ENCODE measurements around the gene MUC21.
"Not testable (repeated sequence)": the region's sequence is repeated elsewhere in the genome, so short reads cannot be mapped to it uniquely, and the experiment has no call there.

MUC21 gene

DNA sequence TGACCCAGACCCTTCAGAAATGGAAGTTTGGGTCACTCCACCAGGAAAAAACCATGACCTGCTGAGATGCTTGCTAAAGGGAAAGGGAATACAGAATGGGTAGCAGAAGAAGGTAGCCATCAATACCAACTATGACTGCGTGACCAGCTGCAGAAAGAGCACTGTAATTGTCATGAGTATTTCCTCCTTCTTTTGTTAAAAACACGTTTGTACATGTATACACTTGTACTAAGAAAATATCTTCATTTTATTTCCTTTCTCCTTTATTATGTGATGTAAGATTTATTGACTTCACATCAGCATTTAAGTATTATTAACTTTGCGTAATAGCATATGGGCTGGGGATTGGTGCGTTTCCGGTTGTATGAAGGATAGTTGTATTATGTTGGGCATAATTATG is 12.6 kb upstream of the MUC21 start:
- ATAC-seq (no peak), DNase-seq (no peak)

DNA sequence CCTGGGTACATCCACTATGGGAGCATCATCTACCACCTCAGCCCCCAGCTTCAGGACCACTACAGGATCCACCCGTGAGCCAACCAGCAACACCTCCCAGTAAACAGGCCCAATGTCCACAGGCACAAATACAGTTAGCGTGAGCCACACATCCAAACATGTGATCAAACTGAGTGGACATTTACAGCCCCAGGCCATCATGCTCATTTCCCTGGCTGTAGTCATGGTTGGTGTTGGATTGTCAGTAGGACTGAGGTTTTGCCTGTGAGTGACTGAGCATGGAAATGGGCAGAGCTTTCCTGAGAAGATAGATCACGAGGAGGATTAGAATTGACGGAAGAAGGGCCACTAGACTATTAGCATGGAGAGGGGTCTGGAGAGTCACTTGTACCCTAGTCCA is 10.7 kb upstream of the MUC21 start:
- ATAC-seq (no peak), DNase-seq (no peak)

DNA sequence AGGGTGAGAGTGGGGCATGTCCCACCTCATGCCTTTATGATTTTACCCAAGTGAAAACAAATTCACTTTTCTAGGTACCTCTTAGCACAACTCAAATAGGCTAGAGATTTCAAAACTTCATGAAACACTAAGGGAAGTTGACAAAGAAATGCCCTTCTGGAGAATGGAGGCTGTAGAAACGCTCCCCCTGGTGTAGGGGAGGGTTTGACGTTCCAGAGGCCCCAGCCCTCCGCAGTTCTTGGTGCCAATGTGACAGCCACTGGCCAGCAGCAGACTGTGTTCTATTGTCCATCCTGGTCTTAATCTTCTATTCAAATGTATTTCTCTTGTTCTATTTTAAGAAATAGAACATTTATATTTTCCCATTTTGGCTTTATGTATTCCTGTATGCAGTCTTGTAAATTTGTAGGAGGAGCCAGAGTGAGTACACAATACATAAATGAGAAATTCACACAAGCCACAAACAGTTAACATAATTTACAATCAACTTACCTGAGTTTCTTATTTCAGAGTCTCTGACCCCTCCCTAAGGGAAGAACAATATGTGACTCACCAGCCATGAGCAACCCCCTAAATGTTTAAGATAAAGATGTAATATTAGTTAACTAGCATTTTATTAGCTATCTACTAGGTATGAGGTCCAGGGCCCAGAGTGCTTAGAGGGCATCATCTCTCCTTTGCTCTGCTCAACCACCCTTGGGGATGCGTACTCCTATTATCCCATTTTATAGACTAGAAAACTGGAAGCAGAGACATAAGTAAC is 8.8 kb upstream of the MUC21 start:
- ATAC-seq: no peak

DNA sequence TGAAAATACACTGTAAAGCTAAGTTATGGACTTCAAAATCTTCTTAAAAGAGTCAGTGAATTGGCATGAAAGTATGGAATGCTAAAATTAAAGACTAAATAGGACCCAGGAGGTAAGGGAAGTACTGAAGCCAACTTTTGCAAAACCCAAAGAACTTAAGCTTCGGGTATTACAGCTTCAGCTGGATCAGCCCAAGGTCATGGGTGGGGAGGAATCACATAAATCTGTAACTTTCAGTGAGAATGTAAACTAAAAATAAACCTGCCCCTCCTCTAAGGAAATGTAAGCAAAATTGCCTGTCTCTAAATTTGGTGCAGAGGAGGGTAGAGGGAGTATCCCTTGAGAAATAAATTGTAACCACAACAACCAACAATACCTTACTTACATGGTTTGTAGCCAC is 4.4 kb upstream of the MUC21 start:
- no peak for ATAC-seq
- no peak for DNase-seq

More for the DNA sequence above, 8.8 kb upstream of the MUC21 start:
- no peak for DNase-seq

DNA sequence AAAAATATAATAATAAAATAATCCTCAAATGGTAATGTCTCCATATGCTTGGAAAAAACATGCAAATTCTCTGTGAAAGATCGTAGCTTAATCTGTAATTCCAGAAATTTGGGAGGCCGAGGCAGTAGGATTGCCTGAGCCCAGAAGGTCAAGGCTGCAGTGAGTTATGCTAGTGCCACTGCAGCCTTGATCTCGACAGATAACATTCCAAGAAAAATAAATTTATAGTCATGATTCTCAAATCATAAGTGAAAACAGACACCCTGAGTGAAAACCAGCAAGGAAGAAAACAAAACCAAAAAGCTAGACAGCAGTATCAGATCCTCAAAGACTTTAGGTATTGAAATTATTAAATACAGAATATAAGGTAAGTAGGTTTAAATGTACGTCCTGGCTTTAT is 3.8 kb upstream of the MUC21 start:
- ATAC-seq (no peak), DNase-seq (no peak)

DNA sequence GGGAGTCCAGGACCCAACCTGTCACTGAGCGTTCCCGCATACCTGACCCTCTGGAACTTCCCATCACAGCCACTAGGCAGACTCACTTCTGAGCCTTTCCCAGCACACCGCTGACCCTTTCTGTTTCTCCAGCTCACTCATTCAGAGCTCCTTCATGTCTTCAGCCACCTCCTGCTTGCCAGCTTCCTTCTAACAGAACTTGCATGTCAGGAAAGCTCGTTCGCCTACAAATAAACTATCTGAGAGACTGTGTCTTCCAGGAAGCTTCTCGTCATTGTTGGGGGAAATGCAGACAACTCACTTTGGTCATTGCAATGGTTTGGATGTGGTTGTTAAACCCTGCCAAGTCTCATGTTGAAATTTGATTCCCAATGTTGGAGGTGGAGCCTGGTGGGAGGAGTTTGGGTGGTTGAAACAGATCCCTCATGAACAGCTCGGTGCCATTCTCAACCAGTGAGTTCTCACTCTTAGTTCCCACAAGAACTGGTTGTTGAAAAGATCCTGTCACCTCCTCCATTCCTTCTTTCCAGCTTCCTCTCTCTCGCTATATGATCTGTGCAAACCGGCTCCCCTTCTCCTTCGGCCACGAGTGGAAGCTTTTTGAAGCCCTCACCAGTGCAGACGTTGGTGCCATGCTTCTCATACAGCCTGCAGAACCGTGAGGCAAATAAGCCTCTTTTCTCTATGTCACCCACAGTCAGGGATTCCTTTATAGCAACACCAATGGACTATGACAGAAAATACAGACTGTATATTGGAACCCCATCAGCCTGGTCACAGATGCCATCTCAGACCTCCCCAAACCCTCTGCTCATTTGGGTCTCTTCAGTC is 1.4 kb upstream of the MUC21 start:
- no peak for ATAC-seq
- DNase-seq: no peak

DNA sequence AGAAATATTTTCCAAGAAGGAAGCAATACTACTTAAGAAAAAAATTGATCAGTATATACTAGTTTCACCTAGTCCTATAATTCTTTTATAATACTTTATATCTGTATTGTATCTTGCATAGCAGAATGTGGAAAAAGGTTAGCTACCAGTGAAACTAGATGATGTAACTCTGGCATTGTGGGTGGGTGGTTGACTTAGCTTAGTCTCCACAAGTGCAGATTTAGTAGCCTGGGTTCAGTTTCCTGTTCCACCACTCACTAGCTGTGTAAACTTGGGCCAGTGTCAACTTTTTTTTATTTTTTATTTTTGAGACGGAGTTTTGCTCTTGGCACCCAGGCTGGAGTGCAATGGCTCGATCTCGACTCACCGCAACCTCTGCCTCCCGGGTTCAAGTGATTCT is 2.0 kb downstream of the MUC21 start:
- peak; percentile 83 for ATAC-seq
- no peak for DNase-seq

DNA sequence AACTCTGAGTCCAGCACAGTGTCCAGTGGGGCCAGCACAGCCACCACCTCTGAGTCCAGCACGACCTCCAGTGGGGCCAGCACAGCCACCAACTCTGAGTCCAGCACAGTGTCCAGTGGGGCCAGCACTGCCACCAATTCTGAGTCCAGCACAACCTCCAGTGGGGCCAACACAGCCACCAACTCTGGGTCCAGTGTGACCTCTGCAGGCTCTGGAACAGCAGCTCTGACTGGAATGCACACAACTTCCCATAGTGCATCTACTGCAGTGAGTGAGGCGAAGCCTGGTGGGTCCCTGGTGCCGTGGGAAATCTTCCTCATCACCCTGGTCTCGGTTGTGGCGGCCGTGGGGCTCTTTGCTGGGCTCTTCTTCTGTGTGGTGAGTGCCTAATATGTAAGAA is 3.8 kb downstream of the MUC21 start:
- ATAC-seq (no peak), DNase-seq (no peak)

DNA sequence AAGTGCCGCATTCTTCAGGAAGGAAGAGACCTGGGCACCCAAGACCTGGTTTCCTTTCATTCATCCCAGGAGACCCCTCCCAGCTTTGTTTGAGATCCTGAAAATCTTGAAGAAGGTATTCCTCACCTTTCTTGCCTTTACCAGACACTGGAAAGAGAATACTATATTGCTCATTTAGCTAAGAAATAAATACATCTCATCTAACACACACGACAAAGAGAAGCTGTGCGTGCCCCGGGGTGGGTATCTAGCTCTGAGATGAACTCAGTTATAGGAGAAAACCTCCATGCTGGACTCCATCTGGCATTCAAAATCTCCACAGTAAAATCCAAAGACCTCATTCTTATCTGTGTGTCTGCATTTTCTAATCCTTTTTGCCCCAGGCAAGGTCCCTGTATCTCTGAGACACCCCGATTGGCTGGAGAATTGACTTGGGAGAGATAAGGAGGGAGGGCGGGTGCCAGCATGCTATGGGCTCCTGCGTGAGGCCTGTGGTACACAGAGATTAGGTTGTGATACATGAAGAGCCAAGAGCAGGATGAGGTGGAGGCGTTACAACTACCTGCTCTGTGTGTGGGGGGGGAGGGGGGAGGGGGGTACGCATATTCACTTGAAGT is 4.8 kb downstream of the MUC21 start:
- ATAC-seq (no peak), DNase-seq (no peak)

DNA sequence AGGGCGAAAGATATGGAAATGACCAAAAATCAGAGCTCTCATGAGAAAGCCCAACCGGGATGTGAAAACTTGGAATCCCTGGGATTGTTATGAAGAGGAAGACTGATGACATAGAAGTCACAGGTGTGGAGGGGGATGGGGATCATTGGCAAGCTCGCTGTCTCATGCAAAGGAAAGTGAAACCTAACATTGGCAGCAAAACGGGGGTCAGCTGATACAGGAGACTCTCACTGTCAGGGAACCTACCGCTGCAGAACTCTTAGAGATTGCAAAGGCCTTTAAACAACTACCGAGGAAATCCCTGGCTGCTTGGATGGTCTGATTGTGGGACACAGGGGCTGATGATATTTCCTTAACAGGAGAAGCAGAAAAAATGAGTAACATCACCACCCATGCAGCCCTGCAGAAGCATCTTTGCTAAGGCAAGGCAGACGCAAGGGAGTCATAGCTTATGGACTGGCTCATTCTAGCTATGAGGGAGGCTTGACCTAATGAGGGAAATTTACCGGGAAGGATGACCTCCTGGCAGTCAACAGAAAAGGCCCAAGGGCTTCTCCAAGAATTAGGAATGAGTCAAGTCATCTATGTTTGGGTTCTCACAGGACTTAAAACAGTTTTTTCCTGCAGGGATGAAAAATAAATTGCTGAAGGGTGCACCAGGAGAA is 7.0 kb downstream of the MUC21 start:
- peak; percentile 72 for ATAC-seq
- DNase-seq: peak; percentile 19

DNA sequence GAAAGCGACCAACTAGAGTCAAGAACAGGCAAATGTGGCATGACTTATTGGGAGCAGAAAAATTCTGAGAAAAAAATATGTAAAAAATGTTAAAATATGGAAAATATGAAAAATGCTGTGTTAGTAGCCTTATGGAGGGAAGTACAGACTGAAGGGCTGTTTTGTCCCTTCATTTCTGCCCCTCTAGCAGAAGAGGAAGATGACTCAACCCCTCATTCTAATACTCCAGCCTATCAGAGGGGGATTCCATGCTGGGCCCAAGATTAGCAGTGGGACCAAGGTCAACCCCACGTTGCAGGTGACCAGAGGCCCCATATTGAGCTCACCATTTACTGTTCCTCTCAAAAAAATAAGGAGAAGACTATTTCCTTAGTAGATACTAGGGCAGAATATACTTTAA is 8.4 kb downstream of the MUC21 start:
- DNase-seq (no peak), ATAC-seq (no peak)

DNA sequence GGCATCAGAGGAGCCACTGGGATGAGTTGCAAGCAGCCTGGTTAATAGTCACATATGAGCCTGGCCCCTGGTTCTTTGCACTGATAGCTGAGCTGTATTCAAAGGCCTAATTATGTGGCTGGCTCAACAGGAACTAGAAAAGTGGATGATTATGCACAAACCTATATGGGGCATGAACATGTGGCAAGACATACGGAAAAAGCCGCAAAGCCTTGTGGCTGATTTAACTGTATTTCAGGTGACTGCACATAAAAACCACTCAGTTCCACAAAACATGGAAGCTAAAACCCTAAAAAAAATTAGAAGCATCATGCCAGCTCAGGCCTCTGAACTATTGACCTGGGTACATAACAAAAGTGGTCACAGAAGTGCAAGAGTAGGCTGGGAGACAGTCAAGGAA is 13.8 kb downstream of the MUC21 start:
- DNase-seq: no peak
- ATAC-seq: no peak

DNA sequence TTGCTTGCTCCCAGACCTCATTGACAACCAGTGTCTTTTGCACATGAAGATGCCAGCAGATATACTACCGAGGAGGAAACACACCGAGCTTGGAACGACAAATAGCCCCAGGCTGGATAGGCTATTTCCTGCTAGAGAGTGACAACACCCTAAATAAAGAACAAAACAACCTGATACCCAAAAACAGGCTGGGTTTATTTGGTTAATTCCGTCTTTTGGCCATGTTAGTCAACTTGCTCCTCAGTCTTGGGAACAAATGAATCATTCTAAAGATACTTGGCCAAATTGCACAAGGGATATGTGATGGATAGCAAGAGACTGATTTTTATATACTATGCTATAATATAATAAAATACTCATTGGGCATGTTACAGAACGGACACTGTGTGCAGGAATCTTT is 15.3 kb downstream of the MUC21 start:
- DNase-seq (no peak), ATAC-seq (no peak)

DNA sequence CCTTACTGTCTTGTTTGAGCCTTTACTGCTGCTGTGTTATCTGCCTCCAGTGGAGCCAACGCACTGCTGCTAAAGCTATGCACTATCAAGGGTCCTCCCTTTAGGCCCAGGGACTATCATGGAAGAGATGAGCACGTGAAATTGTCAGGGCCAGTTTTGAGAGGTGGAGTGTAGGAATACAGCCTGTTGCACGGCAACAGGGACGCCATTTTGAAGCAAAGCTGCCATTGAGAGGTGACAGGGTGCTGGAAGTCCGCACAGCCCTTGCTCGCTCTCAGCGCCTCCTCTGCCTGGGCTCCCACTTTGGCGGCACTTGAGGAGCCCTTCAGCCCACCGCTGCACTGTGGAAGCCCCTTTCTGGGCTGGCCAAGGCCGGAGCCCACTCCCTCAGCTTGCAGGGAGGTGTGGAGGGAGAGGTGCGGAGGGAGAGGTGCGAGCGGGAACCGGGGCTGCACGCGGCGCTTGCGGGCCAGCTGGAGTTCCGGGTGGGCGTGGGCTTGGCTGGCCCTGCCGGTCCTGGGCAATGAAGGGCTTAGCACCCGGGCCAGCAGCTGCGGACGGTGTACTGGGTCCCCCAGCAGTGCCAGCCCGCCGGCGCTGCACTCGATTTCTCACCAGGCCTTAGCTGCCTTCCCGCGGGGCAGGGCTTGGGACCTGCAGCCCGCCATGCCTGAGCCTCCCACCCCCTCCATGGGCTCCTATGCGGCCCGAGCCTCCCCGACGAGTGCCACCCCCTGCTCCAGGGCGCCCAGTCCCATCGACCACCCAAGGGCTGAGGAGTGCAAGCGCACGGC is 16.7 kb downstream of the MUC21 start:
- not testable (repeated sequence) for ATAC-seq, DNase-seq

DNA sequence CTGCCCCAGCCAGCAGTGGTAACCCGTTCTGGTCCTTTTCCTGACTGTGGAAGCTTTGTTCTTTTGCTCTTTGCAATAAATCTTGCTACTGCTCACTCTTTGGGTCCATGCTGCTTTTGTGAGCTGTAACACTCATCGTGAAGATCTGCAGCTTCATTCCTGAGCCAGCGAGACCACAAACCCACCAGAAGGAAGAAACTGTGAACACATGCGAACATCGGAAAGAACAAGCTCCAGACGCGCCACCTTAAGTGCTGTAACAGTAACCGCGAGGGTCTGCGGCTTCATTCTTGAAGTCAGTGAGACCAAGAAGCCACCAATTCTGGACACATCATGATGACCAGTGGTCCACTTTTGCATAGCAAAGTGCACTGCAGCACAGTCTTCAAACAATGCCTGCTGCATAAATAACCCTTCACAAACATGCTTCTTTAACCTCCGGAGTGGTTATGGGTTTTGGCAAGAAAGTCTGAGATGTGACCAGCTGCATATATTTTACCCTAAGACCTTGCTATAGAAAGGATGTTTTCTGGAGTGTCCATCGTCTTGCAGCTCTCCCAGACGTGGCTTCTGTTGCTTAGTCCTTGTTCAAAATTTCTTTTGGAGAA is 17.9 kb downstream of the MUC21 start:
- DNase-seq: no peak
- no peak for ATAC-seq

DNA sequence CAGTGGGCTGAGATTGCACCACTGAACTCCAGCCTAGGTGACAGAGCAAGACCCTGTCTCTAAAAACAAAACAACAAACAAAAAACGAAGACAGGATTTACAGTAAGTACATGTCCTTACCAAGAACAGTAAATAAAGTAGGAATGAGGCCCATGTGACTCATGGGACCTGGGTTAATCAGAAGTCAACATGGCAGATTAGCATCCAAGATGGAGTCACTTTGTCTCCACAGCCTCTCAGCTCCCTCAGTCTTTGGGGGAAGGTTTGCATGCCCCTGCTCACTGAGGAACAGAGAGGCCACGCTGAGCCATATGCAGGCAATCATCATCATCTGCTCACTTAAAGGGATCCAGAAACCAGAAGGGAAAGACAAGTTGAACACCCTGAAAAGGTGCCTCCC is 19.0 kb downstream of the MUC21 start:
- no peak for ATAC-seq
- DNase-seq: no peak

DNA sequence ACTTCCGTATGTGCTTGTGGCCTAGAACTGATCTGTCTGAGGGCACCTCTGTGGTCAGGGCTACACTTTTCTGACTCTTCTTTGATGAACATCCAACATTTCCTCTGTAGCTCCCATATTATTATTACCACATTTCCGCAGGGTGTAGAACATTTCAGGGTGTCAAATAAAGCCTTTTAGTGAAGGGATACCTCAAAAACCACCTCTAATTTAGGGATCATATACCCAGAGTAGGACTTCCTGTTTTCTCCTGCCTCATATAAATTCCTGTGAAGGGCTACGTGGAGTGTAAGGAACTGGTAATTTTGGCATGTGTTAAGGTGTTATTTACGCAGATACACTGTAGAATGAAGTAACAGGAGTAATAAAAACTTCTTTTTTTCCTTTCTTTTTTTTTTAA is 21.3 kb downstream of the MUC21 start:
- DNase-seq: no peak
- ATAC-seq: no peak

DNA sequence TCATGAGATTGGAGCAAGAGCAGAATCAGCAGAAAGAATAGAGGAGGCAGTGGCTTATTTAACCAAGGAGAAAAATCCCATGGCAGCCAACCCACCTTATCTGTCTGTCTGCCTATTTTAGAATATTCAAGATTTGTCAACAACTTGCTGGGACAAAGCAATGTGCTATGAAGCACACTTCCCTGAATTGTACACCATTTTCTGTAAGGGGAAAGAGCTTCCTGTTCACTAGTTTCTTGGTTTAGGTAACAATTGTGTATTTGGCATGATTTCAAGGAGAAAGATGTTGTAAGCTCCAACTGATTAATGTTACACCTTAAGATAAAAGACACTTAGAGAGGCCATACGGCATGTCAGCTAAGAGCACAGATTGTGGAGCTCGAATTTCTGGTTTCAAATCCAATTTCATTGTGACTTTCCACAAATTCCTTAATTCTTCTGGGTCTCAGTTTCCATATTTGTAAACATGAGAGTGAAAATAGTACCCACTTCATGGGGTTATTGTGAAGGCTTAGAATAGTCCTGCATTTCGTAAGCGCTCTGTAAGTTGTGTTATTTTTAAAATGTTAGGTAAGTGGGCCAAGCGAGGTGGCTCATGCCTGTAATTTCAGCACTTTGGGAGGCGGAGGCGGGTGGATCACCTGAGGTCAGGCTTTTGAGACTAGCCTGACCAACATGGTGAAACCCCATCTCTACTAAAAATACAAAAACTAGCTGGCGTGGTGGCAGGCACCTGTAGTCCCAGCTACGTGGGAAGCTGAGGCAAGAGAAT is 21.9 kb downstream of the MUC21 start:
- DNase-seq (no peak), ATAC-seq (no peak)

DNA sequence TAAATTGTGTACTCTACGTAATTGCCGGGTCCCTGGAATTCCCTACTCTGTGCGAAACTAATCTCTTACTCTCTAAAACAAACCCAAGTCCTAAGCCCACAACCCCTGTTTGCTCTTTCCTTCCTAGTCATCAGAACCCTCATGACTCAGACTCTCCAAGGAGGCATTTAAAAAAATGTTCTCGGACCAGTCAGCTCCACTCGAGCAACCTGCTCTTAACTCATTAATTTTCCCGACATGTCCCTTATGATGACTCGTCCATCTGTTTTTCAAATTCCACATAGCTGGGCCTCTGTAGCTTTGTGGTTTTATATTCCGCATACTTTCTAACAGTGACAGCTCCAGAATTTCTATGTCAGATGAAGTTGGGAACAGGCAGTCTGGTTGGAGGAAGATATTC is 24.2 kb downstream of the MUC21 start:
- no peak for DNase-seq
- peak; percentile 29 for ATAC-seq

DNA sequence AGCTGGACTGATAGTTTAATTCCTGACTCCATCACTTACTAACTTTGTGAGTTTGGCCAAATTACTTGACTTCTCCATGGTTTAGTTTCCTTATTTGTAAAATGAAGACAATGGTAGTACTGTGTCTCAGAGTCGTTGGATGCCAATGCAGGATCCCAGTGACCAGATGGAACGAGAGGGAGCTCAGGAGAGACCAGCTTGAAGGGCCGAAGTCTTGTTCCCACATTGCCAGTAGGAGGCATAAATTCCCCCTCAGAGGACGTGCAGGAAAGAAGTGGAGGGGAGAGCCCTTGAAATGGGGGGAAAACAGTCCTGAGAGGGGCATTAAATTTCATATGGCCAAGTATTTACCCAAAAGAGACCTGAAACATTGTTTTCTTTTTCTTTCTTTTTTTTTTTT is 24.6 kb downstream of the MUC21 start:
- no peak for DNase-seq
- ATAC-seq: no peak

DNA sequence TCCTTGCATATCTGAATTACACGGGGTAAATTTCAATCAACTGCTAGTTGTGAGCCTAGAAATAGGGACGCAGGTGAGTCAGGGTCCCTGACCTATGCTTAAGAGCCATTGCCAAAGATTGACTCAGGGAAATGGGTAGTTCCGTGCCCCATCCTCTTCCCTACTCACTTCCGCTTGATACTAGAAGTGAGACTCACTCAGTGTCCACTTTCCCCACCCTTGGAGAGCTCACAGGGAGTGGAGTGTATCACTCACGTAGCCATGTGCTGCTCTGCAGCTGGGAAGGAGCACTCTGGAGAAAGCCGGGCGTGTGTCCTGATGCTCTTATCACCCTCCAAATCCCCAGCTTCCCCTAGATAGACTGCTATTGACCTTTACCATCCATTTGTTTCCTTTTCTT is 26.2 kb downstream of the MUC21 start:
- ATAC-seq (no peak), DNase-seq (no peak)

Data from stimulated activated naive CD8-positive, alpha-beta T cell treated with anti-CD3 and anti-CD28 coated beads, Interleukin-15, Interleukin-2, amounts not matched to agents 100 U/mL and 50 U/mL, for 24 hours (primary cell).